Measurements from ENCODE around the gene KIF26B.
"Not testable (repeated sequence)": the region's sequence is repeated elsewhere in the genome, so short reads cannot be mapped to it uniquely, and the experiment has no call there.

Gene KIF26B

DNA sequence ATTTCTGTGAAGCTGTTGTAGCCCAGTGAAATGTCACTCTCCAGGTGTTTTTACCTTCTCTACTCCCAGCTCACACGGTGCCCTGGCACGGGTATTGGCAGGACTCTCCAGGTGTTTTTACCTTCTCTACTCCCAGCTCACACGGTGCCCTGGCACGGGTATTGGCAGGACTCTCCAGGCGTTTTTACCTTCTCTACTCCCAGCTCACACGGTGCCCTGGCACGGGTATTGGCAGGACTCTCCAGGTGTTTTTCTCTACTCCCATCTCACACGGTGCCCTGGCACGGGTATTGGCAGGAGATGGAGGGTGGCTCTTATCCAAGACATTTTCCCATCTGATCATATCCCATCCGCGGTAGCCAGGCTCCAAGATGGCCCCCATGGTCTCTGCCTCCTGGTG is 540.9 kb downstream of the KIF26B start:
- POLR2A ChIA-PET; CTCF ChIA-PET; H3K9me3 ChIP-seq (ENCODE audit: control extremely low read depth in 1 of 5, control insufficient read depth in 4 of 5, insufficient read depth in 2 of 5, low read depth in 1 of 5, low read length in 4 of 5); H3K4me3 ChIP-seq (ENCODE audit: control insufficient read depth in 1 of 7, extremely low read depth in 1 of 7, insufficient read depth in 4 of 7, low read depth in 2 of 7, low read length in 6 of 7); H3K27me3 ChIP-seq (replicated peaks in 2 of 5; ENCODE audit: control insufficient read depth in 4 of 5, insufficient read depth in 5 of 5, low read length in 4 of 5); H3K27ac ChIP-seq (ENCODE audit: insufficient read depth in 1 of 2, low read depth in 1 of 2, low read length in 2 of 2, poor library complexity in 1 of 2, severe bottlenecking in 2 of 2); H3K36me3 ChIP-seq (ENCODE audit: control insufficient read depth in 4 of 4, insufficient read depth in 4 of 4, low read length in 3 of 4); H3K4me1 ChIP-seq (ENCODE audit: control extremely low read depth in 1 of 4, control insufficient read depth in 4 of 4, insufficient read depth in 4 of 4, low read length in 3 of 4); DNase-seq: not testable (repeated sequence)
- WGBS (ENCODE audit: insufficient coverage), result 96% methylated on average over 4 of the region's 11 CpGs

DNA sequence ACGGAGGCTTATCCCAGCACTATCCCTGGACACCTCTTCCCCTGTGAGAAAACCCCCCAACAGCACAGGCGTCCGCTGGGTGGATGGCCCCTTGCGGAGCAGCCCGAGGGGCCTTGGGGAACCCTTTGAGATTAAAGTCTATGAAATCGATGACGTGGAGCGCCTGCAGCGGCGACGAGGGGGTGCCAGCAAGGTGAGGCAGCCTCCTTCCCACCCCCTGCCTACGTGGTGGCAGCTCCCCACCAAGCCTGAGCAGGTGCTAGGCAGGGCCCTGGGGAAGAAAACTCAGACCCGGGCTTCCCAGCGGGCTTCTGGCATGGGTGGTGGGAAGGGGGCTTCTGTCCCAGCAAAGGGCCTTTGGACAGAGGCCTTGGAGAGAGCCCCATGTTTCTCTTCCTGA is 543.3 kb downstream of the KIF26B start:
- 94% methylated on average over 13 of the region's 14 CpGs for WGBS (ENCODE audit: insufficient coverage)
- Histone ChIP-seq H3K4me1 (ENCODE audit: control extremely low read depth in 1 of 4, control insufficient read depth in 4 of 4, insufficient read depth in 4 of 4, low read length in 3 of 4) (no peaks in the 10 kb centered on the region), H3K4me3 (ENCODE audit: control insufficient read depth in 1 of 7, extremely low read depth in 1 of 7, insufficient read depth in 4 of 7, low read depth in 2 of 7, low read length in 6 of 7) (no peak overlapping the region), H3K27me3 (replicated peaks in 2 of 5; ENCODE audit: control insufficient read depth in 4 of 5, insufficient read depth in 5 of 5, low read length in 4 of 5) (no peaks in the 10 kb centered on the region), H3K36me3 (ENCODE audit: control insufficient read depth in 4 of 4, insufficient read depth in 4 of 4, low read length in 3 of 4) (no peaks in the 10 kb centered on the region), H3K27ac (ENCODE audit: insufficient read depth in 1 of 2, low read depth in 1 of 2, low read length in 2 of 2, poor library complexity in 1 of 2, severe bottlenecking in 2 of 2) (no peak overlapping the region), H3K9me3 (ENCODE audit: control extremely low read depth in 1 of 5, control insufficient read depth in 4 of 5, insufficient read depth in 2 of 5, low read depth in 1 of 5, low read length in 4 of 5) (no peaks in the 10 kb centered on the region)
- ChIA-PET CTCF (no interaction called here), POLR2A (interaction anchor here (0.6 kb wide), 1 partner anchor 371 kb away, joined by 4 read pairs; no protein-coding TSS in a partner anchor)
- DNase-seq, result no peak

- no peak overlapping the region for H3K4me3 ChIP-seq (ENCODE audit: control insufficient read depth in 1 of 7, extremely low read depth in 1 of 7, insufficient read depth in 4 of 7, low read depth in 2 of 7, low read length in 6 of 7)
- H3K36me3 ChIP-seq (ENCODE audit: control insufficient read depth in 4 of 4, insufficient read depth in 4 of 4, low read length in 3 of 4), result no peaks in the 10 kb centered on the region
- CTCF ChIA-PET, result interaction anchor here (1.0 kb wide), 1 partner anchor 11 kb away, joined by 3 read pairs; no protein-coding TSS in a partner anchor
- 90% methylated on average over 16 of the region's 16 CpGs for WGBS (ENCODE audit: insufficient coverage)
- H3K9me3 ChIP-seq (ENCODE audit: control extremely low read depth in 1 of 5, control insufficient read depth in 4 of 5, insufficient read depth in 2 of 5, low read depth in 1 of 5, low read length in 4 of 5), result no peaks in the 10 kb centered on the region
- H3K27ac ChIP-seq (ENCODE audit: insufficient read depth in 1 of 2, low read depth in 1 of 2, low read length in 2 of 2, poor library complexity in 1 of 2, severe bottlenecking in 2 of 2), result no peak overlapping the region
- no peaks in the 10 kb centered on the region for H3K27me3 ChIP-seq (replicated peaks in 2 of 5; ENCODE audit: control insufficient read depth in 4 of 5, insufficient read depth in 5 of 5, low read length in 4 of 5)
- DNase-seq, result no peak
- POLR2A ChIA-PET, result no interaction called here
- H3K4me1 ChIP-seq (ENCODE audit: control extremely low read depth in 1 of 4, control insufficient read depth in 4 of 4, insufficient read depth in 4 of 4, low read length in 3 of 4), result no peaks in the 10 kb centered on the region
These were observed 544.1 kb downstream of the KIF26B start for GRCh38 chr1:245698860-245699259.

DNA sequence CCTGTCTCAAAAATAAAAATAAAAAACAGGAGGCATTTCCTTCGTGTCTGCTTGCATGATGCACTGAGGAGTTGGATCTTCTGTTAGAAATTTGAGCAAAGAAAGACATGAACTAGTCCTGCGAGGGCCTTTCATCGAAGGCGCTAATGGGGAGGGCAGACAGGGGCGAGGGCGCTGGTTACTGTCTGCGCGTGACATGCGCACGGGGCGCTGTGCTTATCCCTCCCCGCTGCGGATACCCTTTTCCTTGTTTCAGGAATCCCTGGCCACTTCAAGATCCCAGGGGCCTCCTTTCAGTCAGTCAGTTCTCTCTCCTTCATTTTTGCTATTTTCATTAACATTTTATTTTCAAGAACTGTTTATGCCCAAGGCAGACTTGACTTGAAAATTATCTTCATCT is 545.8 kb downstream of the KIF26B start:
- no peak overlapping the region for H3K27ac ChIP-seq (ENCODE audit: insufficient read depth in 1 of 2, low read depth in 1 of 2, low read length in 2 of 2, poor library complexity in 1 of 2, severe bottlenecking in 2 of 2)
- no peaks in the 10 kb centered on the region for H3K4me1 ChIP-seq (ENCODE audit: control extremely low read depth in 1 of 4, control insufficient read depth in 4 of 4, insufficient read depth in 4 of 4, low read length in 3 of 4)
- H3K27me3 ChIP-seq (replicated peaks in 2 of 5; ENCODE audit: control insufficient read depth in 4 of 5, insufficient read depth in 5 of 5, low read length in 4 of 5), result no peaks in the 10 kb centered on the region
- ChIA-PET POLR2A (no interaction called here), CTCF (interaction anchor here (0.8 kb wide), 1 partner anchor 20 kb away, joined by 3 read pairs; no protein-coding TSS in a partner anchor)
- H3K36me3 ChIP-seq (ENCODE audit: control insufficient read depth in 4 of 4, insufficient read depth in 4 of 4, low read length in 3 of 4), result no peaks in the 10 kb centered on the region
- DNase-seq, result no peak
- WGBS (ENCODE audit: insufficient coverage), result 97% methylated on average over 13 of the region's 13 CpGs
- no peak overlapping the region for H3K4me3 ChIP-seq (ENCODE audit: control insufficient read depth in 1 of 7, extremely low read depth in 1 of 7, insufficient read depth in 4 of 7, low read depth in 2 of 7, low read length in 6 of 7)
- no peaks in the 10 kb centered on the region for H3K9me3 ChIP-seq (ENCODE audit: control extremely low read depth in 1 of 5, control insufficient read depth in 4 of 5, insufficient read depth in 2 of 5, low read depth in 1 of 5, low read length in 4 of 5)

DNA sequence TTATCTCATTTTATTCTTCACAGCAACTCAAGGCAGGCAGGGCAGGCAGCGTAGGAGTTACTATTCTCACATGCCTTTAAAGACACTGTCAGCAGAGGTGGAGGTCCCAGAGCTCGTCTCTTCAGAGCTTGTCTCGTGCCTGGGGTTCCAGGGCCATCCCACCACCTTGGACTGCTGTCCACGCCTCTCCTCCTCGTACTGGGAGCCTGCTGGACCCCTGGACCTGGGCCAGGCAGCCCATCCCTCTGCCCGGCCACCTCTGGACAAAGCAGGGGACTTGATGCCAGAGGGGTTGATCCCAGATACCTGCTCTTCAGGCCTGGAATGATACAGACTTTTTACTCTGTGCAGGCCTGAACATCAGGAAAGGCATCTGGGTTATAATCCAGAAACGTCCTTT is 546.8 kb downstream of the KIF26B start:
- 95% methylated on average over 6 of the region's 7 CpGs for WGBS (ENCODE audit: insufficient coverage)

DNA sequence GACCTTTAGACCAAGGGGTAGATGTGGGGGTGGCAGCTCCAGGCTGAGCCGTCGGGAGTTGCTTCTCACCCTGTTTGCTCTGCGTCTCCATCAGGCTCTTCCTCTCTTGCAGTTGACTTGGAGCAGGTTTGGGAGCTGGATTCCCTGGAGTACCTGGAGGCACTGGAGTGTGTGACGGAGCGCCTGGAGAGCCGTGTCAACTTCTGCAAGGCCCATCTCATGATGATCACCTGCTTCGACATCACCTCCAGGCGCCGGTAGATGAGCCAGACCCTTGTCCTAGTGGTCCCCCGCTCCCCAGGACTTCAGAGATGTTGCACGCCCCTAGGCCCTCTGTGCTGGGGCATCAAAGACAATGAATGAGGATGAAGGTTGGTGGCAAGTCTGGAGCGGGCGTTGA is 547.6 kb downstream of the KIF26B start:
- no peak for DNase-seq
- Histone ChIP-seq H3K4me1 (ENCODE audit: control extremely low read depth in 1 of 4, control insufficient read depth in 4 of 4, insufficient read depth in 4 of 4, low read length in 3 of 4) (no peaks in the 10 kb centered on the region), H3K27ac (ENCODE audit: insufficient read depth in 1 of 2, low read depth in 1 of 2, low read length in 2 of 2, poor library complexity in 1 of 2, severe bottlenecking in 2 of 2) (no peak overlapping the region), H3K9me3 (ENCODE audit: control extremely low read depth in 1 of 5, control insufficient read depth in 4 of 5, insufficient read depth in 2 of 5, low read depth in 1 of 5, low read length in 4 of 5) (no peaks in the 10 kb centered on the region), H3K27me3 (replicated peaks in 2 of 5; ENCODE audit: control insufficient read depth in 4 of 5, insufficient read depth in 5 of 5, low read length in 4 of 5) (no peaks in the 10 kb centered on the region), H3K4me3 (ENCODE audit: control insufficient read depth in 1 of 7, extremely low read depth in 1 of 7, insufficient read depth in 4 of 7, low read depth in 2 of 7, low read length in 6 of 7) (no peak overlapping the region), H3K36me3 (ENCODE audit: control insufficient read depth in 4 of 4, insufficient read depth in 4 of 4, low read length in 3 of 4) (no peaks in the 10 kb centered on the region)
- 98% methylated on average over 12 of the region's 13 CpGs for WGBS (ENCODE audit: insufficient coverage)
- ChIA-PET POLR2A (no interaction called here), CTCF (no interaction called here)

More for the DNA sequence above, 546.8 kb downstream of the KIF26B start:
- Histone ChIP-seq H3K4me3 (ENCODE audit: control insufficient read depth in 1 of 7, extremely low read depth in 1 of 7, insufficient read depth in 4 of 7, low read depth in 2 of 7, low read length in 6 of 7) (no peak overlapping the region), H3K27ac (ENCODE audit: insufficient read depth in 1 of 2, low read depth in 1 of 2, low read length in 2 of 2, poor library complexity in 1 of 2, severe bottlenecking in 2 of 2) (no peak overlapping the region), H3K4me1 (ENCODE audit: control extremely low read depth in 1 of 4, control insufficient read depth in 4 of 4, insufficient read depth in 4 of 4, low read length in 3 of 4) (no peaks in the 10 kb centered on the region), H3K27me3 (replicated peaks in 2 of 5; ENCODE audit: control insufficient read depth in 4 of 5, insufficient read depth in 5 of 5, low read length in 4 of 5) (no peaks in the 10 kb centered on the region), H3K36me3 (ENCODE audit: control insufficient read depth in 4 of 4, insufficient read depth in 4 of 4, low read length in 3 of 4) (no peaks in the 10 kb centered on the region), H3K9me3 (ENCODE audit: control extremely low read depth in 1 of 5, control insufficient read depth in 4 of 5, insufficient read depth in 2 of 5, low read depth in 1 of 5, low read length in 4 of 5) (no peaks in the 10 kb centered on the region)
- DNase-seq, result no peak
- POLR2A ChIA-PET, result no interaction called here
- CTCF ChIA-PET, result no interaction called here

- no peak for DNase-seq
- H3K4me1 ChIP-seq (ENCODE audit: control extremely low read depth in 1 of 4, control insufficient read depth in 4 of 4, insufficient read depth in 4 of 4, low read length in 3 of 4), result no peaks in the 10 kb centered on the region
- H3K27me3 ChIP-seq (replicated peaks in 2 of 5; ENCODE audit: control insufficient read depth in 4 of 5, insufficient read depth in 5 of 5, low read length in 4 of 5), result no peaks in the 10 kb centered on the region
- 97% methylated on average over 6 of the region's 6 CpGs for WGBS (ENCODE audit: insufficient coverage)
- no peaks in the 10 kb centered on the region for H3K9me3 ChIP-seq (ENCODE audit: control extremely low read depth in 1 of 5, control insufficient read depth in 4 of 5, insufficient read depth in 2 of 5, low read depth in 1 of 5, low read length in 4 of 5)
- no peaks in the 10 kb centered on the region for H3K36me3 ChIP-seq (ENCODE audit: control insufficient read depth in 4 of 4, insufficient read depth in 4 of 4, low read length in 3 of 4)
- ChIA-PET CTCF (no interaction called here), POLR2A (no interaction called here)
- H3K4me3 ChIP-seq (ENCODE audit: control insufficient read depth in 1 of 7, extremely low read depth in 1 of 7, insufficient read depth in 4 of 7, low read depth in 2 of 7, low read length in 6 of 7), result no peak overlapping the region
- no peak overlapping the region for H3K27ac ChIP-seq (ENCODE audit: insufficient read depth in 1 of 2, low read depth in 1 of 2, low read length in 2 of 2, poor library complexity in 1 of 2, severe bottlenecking in 2 of 2)
These were observed 549.6 kb downstream of the KIF26B start for GRCh38 chr1:245704341-245704740.

Measured in common myeloid progenitor, CD34-positive (primary cell).